GM08714 (cell line): ENCODE results near the gene MCM5.
"Not testable (repeated sequence)": the region's sequence is repeated elsewhere in the genome, so short reads cannot be mapped to it uniquely, and the experiment has no call there.

Experiments
- H3K4me3 ChIP-seq: fragments of 200-500 bp; sonication (Bioruptor generic); 2 replicates; pipeline ENCODE4 v1.5.1; 2014; ENCODE audit warnings: mild to moderate bottlenecking, low read length, inconsistent platforms
- ZNF274 ChIP-seq: IDR thresholded peaks from 2 replicates; pipeline ENCODE4 v1.6.1; 2012; ENCODE audit warnings: mild to moderate bottlenecking, low read depth, low read length

MCM5 gene

GRCh38 chr22:35467681-35468434 lies 67.9 kb downstream of the MCM5 start:
- no peak overlapping the region for H3K4me3 ChIP-seq
- no peak for TF ChIP-seq ZNF274

GRCh38 chr22:35470903-35471321 lies 71.0 kb downstream of the MCM5 start:
- H3K4me3 ChIP-seq, result no peak overlapping the region
- no peak for TF ChIP-seq ZNF274

DNA sequence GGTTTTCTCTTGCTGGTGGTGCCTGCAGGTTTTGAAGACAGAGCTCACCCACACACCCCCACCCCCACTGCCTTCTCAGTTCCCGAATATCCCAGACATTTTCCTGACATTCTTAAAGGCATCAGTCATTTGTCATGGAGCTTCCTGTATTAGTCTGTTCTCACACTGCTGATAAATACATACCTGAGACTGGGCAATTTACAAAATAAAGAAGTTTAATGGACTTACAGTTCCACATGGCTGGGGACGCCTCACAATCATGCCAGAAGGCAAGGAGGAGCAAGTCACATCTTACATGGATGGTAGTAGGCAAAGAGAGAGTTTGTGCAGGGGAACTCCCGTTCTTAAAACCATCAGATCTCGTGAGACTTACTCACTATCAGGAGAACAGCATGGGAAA lies 71.6 kb downstream of the MCM5 start:
- not testable (repeated sequence) for H3K4me3 ChIP-seq

DNA sequence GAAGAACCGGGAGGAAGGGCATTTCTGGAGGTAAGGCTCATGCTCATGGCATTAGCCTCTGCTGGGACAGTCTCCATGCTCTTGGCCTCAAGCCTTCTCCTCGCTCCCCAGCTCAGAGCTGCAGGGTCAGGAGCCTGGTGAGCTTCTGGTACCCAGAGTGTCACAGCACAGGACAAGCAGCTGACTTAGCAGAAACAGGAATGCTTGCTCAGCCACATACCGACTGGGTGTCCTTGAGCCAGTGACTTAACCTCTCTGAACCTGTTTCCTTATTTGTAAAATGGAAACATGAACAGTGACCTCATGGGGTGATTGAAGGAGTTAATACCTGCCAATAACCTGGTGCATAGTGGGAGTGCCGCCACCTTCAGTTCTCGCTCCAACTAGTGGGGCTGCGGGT lies 72.5 kb downstream of the MCM5 start:
- TF ChIP-seq ZNF274, result no peak
- H3K4me3 ChIP-seq, result no peak overlapping the region

- no peak for TF ChIP-seq ZNF274
- no peak overlapping the region for H3K4me3 ChIP-seq
These were observed 74.0 kb downstream of the MCM5 start for GRCh38 chr22:35473971-35474370.
